Left renal cortex interstitium (tissue), 4 donors: ENCODE measurements around the gene PRF1. TPM values are rescaled to one million over a fixed set of nuclear protein-coding genes. Genes with fewer than 3 reads are reported as not detected.
"Not testable (repeated sequence)": the region's sequence is repeated elsewhere in the genome, so short reads cannot be mapped to it uniquely, and the experiment has no call there.

Experiments used
- DNase-seq, 4 donors: peaks; one replicate each; pipeline ENCODE4 v3.0.0-alpha.2; 2013; ENCODE audit warnings: low read depth in 4 of 4, low spot score in 2 of 4, missing footprints in 1 of 4
- polyA plus RNA-seq, 4 donors: library from polyadenylated mRNA; unstranded; fragments of 120-200 nt; gene quantifications; one replicate each; pipeline ENCODE4 v1.2.1, GENCODE V29; 2013; ENCODE audit not compliant: insufficient read length in 4 of 4

Gene PRF1
- polyA plus RNA-seq, 4 donors: 0.33 to 1.1 (median 0.67) TPM

DNA sequence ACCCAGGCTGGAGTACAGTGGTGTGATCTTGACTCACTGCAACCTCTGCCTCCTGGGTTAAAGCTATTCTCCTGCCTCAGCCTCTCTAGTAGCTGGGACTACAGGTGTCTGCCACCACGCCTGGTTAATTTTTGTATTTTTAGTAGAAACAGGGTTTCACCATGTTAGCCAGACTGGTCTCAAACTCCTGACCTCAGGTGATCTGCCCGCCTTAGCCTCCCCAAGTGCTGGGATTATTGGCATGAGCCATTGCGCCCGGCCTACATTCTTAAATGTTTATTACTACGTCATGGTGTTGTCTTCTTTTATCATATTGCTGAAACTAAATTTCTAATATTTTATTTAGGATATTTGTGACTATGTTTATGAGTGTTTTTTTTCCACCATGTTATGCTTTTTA lies 21.4 kb downstream of the PRF1 start:
- not testable (repeated sequence) for DNase-seq

DNA sequence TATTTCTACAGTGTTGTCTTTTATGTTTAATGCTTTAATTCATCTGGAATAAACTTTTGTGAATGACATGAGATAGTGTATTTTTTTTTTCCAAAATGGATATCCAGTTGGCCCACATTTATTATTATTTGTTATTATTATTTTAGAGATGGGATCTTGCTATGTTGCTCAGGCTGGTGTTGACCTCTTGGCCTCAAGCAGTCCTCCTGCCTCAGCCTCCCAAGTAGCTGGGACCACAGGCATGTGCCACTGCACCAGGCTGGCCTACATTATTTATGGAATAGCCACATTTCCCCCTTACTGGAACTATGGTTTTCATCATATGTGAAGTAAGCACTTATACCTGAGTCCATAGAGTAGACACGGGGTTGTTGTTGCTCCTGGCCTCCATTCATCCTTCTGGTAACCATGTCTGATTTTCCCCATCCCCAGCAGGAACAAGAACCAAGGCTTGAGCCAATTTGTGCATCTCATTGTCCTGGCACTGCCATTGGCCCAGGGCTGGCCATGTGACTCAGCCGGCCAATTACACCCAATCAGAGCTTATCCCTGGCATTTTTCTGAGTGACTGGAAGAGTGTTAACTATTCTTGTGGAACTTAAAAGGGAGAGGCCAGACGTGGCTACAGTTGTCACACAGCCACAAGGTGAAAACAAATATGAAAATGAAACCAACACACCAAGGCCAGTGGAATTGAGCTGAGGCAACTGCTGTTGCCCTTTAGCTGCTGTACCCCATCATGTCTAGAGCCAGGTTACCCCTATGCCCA lies 23.1 kb downstream of the PRF1 start:
- DNase-seq: no peak

DNA sequence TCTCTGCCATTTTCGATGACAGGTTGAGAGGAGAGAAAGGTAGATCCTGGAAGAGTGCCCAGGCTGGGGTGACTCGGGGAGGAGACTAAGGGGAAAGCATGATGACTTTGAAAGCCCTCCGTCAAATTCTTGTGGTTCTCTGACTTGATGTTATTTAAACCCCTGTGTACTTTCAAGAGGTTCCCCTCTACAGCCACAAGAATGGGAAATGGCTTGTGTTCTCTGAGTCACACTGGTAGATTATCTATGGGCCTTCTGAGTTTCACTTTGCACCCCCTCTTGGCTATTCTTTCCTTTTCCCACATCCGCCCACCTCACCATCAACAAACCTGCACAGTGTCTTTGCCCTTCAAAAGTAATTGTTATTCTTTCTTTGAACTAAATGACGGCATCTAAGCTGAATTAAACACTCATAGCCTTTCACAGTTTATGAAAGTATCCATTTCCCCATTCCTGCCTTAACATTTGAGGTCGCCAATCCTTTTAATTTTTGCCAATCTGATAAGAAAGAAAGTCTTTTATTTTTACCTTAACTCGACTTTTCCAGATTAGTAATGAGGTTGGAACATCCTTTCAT lies 24.1 kb downstream of the PRF1 start:
- DNase-seq: no peak

DNA sequence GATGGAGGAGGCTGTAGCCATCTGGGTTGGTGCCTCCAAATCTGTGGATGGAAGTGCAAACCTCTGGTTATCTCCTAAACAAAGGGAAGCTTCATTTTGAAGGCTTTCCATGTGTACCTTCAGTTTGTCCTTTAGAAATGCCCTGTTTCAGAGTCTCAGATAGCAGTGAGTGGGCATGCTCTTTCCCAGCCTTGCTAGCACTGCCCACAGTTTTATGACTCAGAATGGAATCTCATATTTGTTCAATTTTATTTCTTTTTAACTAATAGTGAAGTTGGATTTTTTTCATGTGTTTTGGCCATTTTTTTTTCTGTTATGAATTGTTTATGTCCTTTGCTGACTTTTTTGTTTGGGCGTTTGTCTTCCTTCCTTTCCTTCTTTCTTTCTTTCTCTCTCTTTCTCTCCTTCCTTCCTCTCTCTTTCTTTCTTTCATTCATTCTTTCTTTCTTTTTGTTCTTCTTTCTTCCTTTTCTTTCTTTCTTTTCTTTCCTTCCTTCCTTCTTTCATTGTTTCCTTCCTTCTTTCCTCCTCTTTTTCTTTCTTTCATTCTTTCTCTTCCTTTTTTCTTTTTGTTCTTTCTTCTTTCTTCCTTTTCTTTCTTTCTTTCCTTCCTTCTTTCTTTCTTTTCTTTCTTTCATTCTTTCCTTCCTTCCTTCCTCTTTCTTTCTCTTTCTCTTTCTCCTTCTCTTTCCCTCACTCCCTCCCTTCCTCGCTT lies 25.6 kb downstream of the PRF1 start:
- no peak for DNase-seq

DNA sequence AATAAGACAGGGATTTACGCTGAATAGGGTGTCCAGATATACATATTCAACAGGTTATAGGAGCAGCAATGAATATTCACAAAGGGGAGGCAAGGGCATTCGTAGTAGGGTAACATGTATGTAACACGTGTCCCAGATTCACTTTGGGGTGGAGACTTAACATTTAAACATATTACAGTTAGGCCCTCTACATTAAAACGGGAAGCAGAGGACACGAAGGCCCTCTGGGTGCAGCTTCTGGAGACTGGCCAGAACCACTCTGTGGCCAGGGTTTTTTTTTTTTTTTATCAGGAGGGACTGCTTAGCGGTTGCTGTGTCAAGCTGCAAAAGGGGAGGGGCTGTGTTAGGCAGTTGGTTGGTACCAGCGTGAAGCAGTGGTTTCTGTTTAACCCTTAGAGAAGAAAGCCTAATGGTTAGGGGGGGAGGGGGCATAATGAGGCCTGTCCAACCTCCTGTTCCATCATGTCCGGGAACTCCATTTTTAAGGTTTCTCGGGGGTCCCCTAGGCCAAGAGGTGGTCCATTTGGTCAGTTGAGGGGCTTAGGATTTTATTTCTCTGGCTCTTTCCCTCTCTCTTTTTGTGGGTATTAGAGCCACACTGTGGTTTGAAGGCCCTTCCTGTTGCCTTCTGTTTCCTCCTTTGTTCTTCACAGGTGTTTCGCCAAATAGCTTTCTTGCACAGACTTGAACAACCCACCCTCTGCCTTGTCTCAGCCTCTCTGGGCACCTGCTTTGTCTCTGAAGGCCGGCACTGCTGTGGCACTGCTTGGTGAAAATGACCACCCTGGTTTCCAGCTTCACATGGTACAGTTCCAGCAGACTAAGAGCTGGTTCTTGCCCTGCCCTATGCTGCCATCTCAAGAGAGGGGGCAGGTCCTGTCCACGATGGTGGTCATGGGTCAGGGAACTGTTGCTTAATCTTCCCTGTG lies 26.4 kb downstream of the PRF1 start:
- no peak for DNase-seq

DNA sequence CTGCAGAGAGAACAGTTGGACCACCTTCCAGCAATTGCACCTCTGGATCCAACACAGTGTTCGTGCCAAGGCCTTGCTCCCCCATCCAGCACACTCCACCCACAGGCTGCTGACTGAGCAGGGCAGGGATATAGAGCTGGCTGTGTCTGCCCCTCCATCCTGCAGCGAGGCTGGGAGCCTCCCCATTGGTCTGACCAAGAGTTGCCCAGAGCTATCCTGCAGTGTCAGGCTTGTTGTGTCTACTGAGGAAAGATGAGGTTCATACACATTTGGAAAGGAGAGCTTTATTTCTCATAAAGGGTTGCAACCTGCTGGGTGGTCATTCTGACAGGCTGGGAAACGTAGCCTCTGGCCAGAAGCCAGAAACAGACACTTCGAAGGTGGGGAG lies 27.1 kb downstream of the PRF1 start:
- DNase-seq: no peak

DNA sequence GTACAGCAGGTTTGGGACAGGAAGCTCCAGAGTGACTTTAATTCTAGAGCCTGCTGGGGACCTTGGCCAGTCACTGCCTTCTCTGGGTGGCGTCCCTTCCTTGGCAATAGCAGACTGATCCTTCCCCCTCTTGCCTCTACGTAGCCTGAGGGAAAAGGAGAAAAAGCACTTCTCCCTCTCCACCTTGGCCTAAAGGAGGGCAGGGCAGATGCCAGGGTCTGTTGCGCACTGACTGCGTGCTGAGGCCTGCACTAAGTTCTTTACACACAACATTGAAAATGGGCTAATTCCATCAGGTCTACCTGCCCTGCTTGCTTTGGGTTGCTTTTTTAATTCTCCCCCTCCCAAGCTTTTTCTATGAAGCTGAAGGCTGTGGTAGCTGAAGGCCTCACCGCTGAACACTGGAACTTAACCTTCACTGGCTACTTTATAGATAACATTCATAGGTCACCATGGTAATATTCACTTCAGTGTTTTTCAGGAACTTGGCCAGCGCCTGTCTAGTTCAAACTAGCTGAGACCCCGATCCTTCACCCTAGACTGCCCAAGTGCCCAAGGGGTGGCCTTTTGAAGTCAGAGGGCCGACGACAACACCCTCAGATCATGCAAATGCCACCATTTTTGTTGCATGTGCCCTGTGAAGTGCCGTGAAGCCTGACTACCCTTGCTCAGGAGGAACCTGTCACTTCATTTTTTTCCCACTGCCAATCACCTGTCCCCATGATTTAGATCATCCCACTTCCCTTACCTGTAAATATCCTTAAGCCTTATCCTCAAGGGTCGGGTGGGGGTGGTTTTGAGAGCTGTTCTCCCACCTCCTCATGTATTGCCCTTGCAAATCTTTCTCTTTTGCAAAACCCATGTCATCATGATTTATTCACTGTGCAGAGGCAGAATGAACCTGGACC lies 28.7 kb downstream of the PRF1 start:
- no peak for DNase-seq

DNA sequence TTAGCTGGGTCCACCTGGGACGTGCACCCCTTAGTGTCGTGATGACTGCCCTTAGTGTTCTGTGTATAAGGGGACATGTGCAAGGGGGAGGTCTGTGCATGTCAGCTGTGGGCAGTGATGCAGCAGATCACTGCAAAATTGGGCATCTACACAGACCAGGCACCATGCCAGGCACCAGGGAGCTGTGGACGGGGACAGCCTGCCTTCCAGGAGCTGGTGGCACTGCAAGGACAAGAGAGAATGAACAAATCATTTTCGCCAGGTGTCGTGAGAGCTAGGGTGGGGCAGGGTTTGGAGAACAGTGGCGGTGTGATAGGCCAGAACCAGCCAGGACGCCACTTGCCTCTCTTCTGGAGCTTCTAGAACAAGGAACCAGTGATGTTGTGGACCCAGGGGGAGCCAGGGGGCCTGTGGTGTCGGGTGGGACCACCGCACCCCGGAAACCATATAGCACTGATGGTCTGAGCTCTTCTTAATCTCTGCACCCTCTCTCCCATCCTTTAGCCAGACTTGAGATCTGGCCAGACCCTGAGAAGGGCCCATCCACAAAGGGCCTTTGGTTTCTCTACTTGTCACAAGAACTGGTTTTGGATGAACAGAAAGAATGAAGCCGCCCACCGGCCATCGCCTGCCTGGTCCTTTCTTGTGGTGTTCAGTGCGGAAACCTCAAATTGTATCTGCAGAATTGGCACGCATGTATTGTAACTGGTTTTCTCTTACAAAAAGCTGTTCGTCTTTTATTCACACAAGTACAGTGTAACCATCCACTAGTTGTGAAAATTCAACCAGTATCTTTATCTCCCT lies 30.7 kb downstream of the PRF1 start:
- no peak for DNase-seq

DNA sequence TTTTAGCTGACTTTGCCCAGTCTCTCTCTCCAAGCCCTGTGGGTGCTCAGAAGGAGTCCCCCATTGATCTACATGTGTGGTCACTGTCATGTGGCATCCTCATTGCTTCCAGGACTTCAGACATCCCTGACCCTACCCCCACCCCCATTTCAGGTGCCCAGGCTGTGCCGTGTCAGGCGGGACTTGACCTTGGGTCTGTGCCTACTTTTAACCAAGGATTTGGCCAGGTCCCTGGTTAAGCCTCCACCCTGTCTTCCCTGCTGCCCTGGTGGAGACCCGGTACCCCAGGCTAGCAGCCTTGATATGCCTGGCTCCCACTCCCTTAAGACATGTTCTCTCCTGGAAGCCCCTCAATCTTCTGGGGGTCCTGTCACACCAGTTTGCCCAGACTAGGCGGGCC lies 31.3 kb downstream of the PRF1 start:
- no peak for DNase-seq

DNA sequence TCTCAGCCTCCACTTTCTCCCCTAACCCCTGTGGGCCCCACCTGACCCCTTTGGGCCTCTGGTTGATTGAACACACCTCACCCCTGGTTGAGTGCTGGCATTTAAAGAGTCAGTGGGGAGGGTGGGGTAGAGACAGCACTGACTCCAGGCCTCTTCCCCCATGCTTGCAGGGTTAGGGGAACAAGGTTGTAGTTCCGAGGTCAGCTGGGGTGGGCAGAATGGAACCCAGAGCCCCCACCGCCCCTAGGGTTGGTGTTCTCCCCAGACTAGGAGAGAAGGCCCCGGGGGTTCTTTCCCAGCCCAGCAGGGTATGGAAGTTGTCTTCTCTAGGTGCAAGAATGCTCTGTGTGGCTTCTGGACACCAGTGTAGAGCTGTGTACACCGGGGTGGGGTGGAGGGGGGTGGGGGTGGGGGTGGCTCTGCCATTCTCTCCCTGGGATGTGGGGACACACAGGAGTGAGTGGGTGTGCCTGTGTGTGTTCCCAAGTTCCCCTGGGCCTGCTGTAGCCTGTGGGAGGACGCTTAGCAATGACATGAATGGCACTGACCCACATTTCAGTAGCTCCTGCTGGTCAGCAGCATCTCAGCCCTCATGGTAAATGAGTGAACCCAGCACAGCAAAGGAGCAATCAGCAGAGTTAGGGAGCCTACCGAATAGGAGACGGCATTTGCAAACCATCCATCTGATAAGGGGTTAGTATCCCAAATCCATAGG lies 33.6 kb downstream of the PRF1 start:
- DNase-seq: no peak

DNA sequence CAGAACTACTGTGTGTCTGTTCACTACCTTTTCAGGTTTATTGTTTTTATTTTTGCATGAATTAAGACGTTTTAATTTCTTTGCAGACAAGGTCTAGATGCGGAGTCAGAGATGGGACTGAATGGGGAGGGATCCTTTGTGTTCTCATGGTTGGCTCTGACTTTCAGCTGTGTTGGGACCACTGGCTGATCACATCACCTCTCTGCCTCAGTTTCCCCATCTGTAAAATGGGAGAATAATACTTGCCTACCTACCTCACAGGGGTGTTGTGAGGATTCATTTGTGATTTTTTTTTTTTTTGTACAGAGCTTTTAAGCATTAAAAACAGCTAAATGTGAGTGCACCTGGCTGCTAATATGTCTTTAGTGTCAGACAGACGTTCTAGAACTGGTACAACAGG lies 34.4 kb downstream of the PRF1 start:
- no peak for DNase-seq

DNA sequence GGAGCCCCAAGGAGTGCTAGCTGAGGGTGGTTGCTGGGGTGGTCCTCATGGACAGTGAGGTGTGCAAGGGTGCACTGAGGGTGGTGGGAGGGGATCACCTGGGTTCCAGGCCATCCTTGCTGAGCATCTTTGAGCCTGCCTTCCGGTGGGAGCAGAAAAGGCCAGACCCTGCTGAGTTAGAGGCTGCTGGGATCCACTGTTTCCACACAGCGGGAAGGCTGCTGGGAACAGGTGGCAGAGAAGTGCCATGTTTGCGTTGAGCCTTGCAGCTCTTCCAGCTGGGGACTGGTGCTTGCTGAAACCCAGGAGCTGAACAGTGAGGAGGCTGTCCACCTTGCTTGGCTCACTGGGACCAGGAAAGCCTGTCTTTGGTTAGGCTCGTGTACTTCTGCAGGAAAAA lies 34.9 kb downstream of the PRF1 start:
- no peak for DNase-seq

DNA sequence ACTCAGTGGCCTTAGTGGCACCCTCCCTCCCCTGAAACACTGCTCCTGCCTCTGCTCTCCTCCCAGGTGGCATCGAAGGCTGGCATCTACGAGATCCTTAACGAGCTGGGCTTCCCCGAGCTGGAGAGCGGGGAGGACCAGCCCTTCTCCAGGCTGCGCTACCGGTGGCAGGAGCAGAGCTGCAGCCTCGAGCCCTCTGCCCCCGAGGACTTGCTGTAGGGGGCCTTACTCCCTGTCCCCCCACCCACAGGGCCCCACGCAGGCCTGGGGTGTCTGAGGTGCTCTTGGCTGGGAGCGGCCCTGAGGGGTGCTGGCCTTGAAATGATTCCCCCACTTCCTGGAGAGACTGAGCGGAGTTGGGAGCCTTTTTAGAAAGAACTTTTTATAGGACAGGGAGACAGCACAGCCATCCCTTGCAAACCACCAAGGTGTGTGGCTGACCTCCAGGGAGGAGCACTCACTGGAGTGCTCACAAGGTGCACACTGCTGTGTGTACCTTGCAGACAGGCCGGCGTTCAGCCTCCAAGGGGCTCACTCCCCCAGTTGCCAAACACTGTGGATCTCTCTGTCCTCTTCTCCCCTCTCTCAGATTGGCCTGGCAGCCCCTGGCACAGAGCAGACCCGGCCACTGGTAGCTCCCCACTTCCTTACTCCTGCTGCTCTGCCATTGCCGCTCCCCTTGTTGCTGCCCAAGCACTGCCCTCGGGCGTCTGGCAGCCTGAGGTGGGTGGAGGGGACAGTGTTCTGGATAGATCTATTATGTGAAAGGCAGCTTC lies 35.8 kb downstream of the PRF1 start:
- DNase-seq: no peak

DNA sequence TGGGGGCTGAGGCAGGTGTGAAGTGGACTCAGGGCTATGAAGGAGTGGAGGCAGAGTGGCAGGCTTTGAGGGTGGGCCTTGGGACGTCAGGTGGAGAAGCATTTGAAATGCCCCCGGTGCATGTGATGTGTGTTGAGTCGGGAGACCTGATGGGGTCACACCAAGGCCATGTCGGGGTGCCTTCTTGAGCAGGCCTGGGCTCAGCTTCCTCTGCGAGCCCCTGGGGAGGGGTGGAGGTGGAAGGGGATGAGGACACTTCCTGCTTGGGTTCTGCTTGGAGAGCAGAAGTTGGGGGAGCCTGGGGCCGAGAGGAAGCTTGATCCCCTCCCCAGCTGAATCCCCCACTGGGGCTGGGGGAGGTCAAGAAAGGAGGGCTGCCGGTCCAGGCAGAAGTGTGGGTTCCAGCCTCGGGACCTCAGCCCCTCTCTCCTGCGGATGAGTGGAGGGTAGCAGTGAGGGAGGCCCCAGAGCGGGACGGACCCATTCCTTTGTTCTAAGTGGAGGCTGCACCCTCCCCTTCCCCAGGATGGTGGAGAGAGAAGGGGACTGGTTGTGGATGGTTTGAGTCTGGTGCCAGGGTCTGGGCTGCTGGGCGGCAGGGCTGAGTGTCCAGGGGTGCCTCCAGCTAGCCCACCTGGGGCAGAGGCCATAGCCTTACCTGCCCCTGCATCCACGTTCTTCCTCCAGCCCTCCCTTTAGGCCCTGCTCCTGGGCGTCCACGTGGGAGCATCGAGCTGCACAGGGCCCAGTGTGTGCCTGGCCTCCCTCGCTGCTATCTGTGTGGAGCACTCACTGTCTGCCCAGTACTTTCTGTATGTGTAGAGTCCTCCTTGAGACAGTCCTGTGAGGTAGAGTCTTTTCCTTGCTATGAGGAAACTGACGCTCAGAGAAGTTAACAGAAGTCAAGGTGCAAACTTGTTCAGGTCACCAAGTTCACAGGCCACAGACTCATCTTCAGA lies 36.7 kb downstream of the PRF1 start:
- DNase-seq: no peak

DNA sequence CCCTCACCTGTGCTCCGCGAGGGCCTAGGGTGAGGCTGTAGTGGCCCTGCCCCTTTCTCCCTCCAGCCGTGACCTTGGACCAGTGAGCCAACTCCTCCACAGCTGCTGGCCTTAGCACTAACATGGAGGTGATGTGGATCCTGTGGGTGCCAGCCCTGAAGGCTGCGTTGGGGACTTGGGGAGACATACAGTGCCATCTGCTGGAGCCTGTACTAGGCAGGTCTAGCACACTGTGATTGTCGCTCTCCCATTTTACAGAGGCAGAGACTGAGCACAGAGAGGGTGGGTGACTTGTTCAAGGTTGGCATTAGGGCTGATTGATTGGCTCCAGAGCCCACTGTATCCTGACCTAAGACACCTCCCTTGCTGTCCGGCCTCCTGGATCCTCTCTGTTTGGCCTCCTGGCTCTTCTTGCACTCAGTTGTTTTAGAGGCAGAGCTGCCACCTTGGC lies 37.6 kb downstream of the PRF1 start:
- no peak for DNase-seq

DNA sequence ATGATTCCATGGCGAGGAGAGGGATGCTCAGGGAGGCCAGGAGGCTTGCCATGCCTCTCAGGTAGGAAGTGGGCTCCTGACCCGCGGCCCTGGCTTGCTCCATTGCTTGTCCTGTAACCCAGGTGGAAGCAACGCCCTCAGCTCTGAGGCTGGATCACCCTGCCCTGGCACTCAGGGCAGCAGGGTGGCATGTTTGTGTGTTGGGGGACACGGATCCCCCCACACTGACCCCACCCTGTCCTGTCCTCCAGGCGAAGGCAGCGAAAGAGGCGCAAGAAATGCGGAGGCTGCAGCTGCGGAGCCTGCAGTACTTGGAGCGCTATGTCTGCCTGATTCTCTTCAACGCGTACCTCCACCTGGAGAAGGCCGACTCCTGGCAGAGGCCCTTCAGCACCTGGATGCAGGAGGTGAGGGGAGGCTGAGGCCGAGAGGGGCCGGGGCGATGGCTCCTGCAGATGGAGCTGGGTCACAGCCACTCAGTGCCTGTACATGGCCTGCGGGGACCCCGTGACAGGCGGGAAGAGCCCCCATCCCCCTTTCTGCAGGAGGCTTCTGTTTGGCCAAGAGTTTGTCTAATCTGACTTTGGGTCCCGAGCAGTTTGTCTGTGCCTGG lies 38.3 kb downstream of the PRF1 start:
- no peak for DNase-seq
